GM12878 (cell line): ENCODE measurements around the gene GARIN5B. TPM values are rescaled to one million over a fixed set of nuclear protein-coding genes. Genes with fewer than 3 reads are reported as not detected.

Source experiments
- ATAC-seq: fragments of 200-7000 bp; cut with Tn5 transposase; 3 replicates; pipeline ENCODE4 v1.9.1; 2020; ENCODE audit warnings: mild to moderate bottlenecking, moderate library complexity
- BruUV-seq: library from RNA; stranded (reverse); fragments of 400-500 nt; replicated peaks from 2 replicates; lab custom pipeline; 2021; lab: Mats Ljungman, UMichigan
- CTCF ChIA-PET: fragments of 300-600 bp; sonication (Branson Sonifier 250); formaldehyde crosslinking; extraction: SDS; loops from one replicate; lab custom pipeline; 2021; ENCODE audit warnings: inconsistent platforms; lab: Yijun Ruan, JAX
- POLR2A ChIA-PET: fragments of 350-600 bp; formaldehyde crosslinking; extraction: SDS; loops from one replicate; lab custom pipeline; 2021; ENCODE audit warnings: inconsistent platforms; lab: Charles Lee
- RAD21 ChIA-PET: fragments of 300-600 bp; sonication (Branson Sonifier 250); formaldehyde crosslinking; loops from one replicate; lab custom pipeline; 2023; ENCODE audit warnings: antibody characterized with exemption; ENCODE audit not compliant: unreplicated experiment; lab: Charles Lee
- SMC1A ChIA-PET: fragments of 300-600 bp; sonication (Branson Sonifier 250); formaldehyde crosslinking; loops from one replicate; lab custom pipeline; 2023; ENCODE audit not compliant: unreplicated experiment, uncharacterized antibody; lab: Charles Lee
- DNase-seq: peaks from one replicate; pipeline ENCODE4 v3.0.0-alpha.2; 2011; ENCODE audit warnings: low read depth, low spot score
- FAIRE-seq: peaks from 3 replicates; lab custom pipeline; 2011; peaks lifted over from hg19 to GRCh38; lab: Jason Lieb, UNC
- H2AFZ ChIP-seq: 2 replicates; pipeline ENCODE4 v1.6.0; 2011; ENCODE audit warnings: low read depth, low read length, control low read depth; ENCODE audit not compliant: control insufficient read depth
- H3K27ac ChIP-seq: 2 replicates; pipeline ENCODE4 v1.5.1; 2011; ENCODE audit warnings: control low read depth; ENCODE audit not compliant: control insufficient read depth, insufficient read depth
- H3K27me3 ChIP-seq, 2 experiments: replicated peaks in 1 of 2; 2 replicates each; pipeline versions ENCODE4 v1.6.0 to v1.6.1; 2011; ENCODE audit warnings: low read length in 1 of 2; ENCODE audit not compliant: control insufficient read depth in 2 of 2, insufficient read depth in 2 of 2
- H3K36me3 ChIP-seq, 2 experiments: 2 replicates each; pipeline ENCODE4 v1.5.1; 2011; ENCODE audit warnings: low read length in 1 of 2; ENCODE audit not compliant: control insufficient read depth in 2 of 2, insufficient read depth in 2 of 2
- H3K4me1 ChIP-seq: 2 replicates; pipeline ENCODE4 v1.6.1; 2011; ENCODE audit warnings: mild to moderate bottlenecking, low read length, moderate library complexity, mixed read lengths; ENCODE audit not compliant: control insufficient read depth, insufficient read depth
- H3K4me2 ChIP-seq: 2 replicates; pipeline ENCODE4 v1.6.0; 2011; ENCODE audit warnings: control low read depth; ENCODE audit not compliant: control insufficient read depth, insufficient read depth
- H3K4me3 ChIP-seq: fragments of 200-600 bp; sonication (generic); 2 replicates; pipeline ENCODE4 v1.5.1; 2016
- H3K79me2 ChIP-seq: 2 replicates; pipeline ENCODE4 v1.6.0; 2011; ENCODE audit warnings: low read length; ENCODE audit not compliant: control insufficient read depth, insufficient read depth
- H3K9ac ChIP-seq: 2 replicates; pipeline ENCODE4 v1.8.0; 2011; ENCODE audit warnings: low read length, control low read depth, mixed read lengths; ENCODE audit not compliant: control insufficient read depth, insufficient read depth
- H3K9me3 ChIP-seq: replicated peaks from 3 replicates; pipeline ENCODE4 v1.5.1; 2011; ENCODE audit warnings: mild to moderate bottlenecking, low read length; ENCODE audit not compliant: control insufficient read depth, insufficient read depth
- H4K20me1 ChIP-seq: 2 replicates; pipeline ENCODE4 v1.6.0; 2011; ENCODE audit not compliant: control insufficient read depth, insufficient read depth
- CHD4 ChIP-seq: fragments of 200-600 bp; sonication (generic); IDR thresholded peaks from 2 replicates; pipeline ENCODE4 v1.6.1; 2016; ENCODE audit warnings: mild to moderate bottlenecking
- GABPA ChIP-seq: IDR thresholded peaks from 2 replicates; pipeline ENCODE4 v1.6.1; 2014; ENCODE audit warnings: antibody characterized with exemption, low read depth, mild to moderate bottlenecking, inconsistent platforms
- POLR2AphosphoS5 ChIP-seq: IDR thresholded peaks from 2 replicates; pipeline ENCODE4 v1.6.1; 2011; ENCODE audit warnings: mild to moderate bottlenecking, low read length, inconsistent platforms
- PRDM15 ChIP-seq: fragments of 450-650 bp; formaldehyde crosslinking; IDR thresholded peaks from 2 replicates; pipeline ENCODE4 v1.4.0; 2020; ENCODE audit warnings: mild to moderate bottlenecking, moderate library complexity
- SREBF1 ChIP-seq: IDR thresholded peaks from 2 replicates; pipeline ENCODE4 v1.6.1; 2012; ENCODE audit warnings: mild to moderate bottlenecking, low read length
- TCF7 ChIP-seq: IDR thresholded peaks from 2 replicates; pipeline ENCODE4 v1.6.1; 2014; ENCODE audit warnings: antibody characterized with exemption, borderline replicate concordance
- WGBS: methylation state at CpG from one replicate; pipeline ENCODE4 v1.1.6; 2016; ENCODE audit warnings: low lambda C conversion rate; ENCODE audit not compliant: insufficient replicate concordance, insufficient coverage; ENCODE audit errors: missing lambda C conversion rate; 5-methylcytosine and 5-hydroxymethylcytosine counted together
- in situ Hi-C: fragments of 300-500 bp; cut with MboI; formaldehyde crosslinking; loops from 9 replicates; pipeline ENCODE4 v1.14.3; 2018; ENCODE audit warnings: mixed read lengths
- intact Hi-C: fragments of 100-400 bp; cut with micrococcal nuclease; formaldehyde crosslinking; loops from one replicate; pipeline ENCODE4 v1.14.2; 2022; ENCODE audit not compliant: unreplicated experiment
- polyA plus RNA-seq, 11 experiments: library from polyadenylated mRNA; depleted of rRNA in 4 of 11; unstranded in 6 of 11; stranded (reverse) in 5 of 11; fragments of >200 nt; fragmentation: Nextera tagmentation in 4 of 11; fragmentation: Illumina TruSeq in 1 of 11; extraction: Ambion mirVana in 4 of 11; extraction: Trizol in 1 of 11; gene quantifications; 1 replicate in 1 of 11; 2 replicates in 10 of 11; pipeline versions ENCODE4 v1.2.1 to v1.2.3, GENCODE V29; 2011 to 2016; ENCODE audit warnings: inconsistent platforms in 2 of 11, missing spikeins in 2 of 11, low read depth in 1 of 11
- total RNA-seq, 4 experiments: library from RNA; depleted of rRNA in 3 of 4; stranded (reverse); fragments of >200 nt in 3 of 4; fragmentation: Illumina TruSeq in 1 of 4; extraction: Trizol in 1 of 4; gene quantifications; 2 replicates each; pipeline versions ENCODE4 v1.2.1 to v1.2.3, GENCODE V29; 2013 to 2021

The GARIN5B gene
- total and polyA plus RNA-seq, 10 of the 15 experiments (the other 5 are each of a cell fraction or from before 2014, with no cell fraction given): not detected

- TF ChIP-seq PRDM15 (no peak), CHD4 (no peak), POLR2AphosphoS5 (no peak)
Measured at GRCh38 chr19:55368106-55368505, 5.0 kb upstream of the GARIN5B start (continued).

DNA sequence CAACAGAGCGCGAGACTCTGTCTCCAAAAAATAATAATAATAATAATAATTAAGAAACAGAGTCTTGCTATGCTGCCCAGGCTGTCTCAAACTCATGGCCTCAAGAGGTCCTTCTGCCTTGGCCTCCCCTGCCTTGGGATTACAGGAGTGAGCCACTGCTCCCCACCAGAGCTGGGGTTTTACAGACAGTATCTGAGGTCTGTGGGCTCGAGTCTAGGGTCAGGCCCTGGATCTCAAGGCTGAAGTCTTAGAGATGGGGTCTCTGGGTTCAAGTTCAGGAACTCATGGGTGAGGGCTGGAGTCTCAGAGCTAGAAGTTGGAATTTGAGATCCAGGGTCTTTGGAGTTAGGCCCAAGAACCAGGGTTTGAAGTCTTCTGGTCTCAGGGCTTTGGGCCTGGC is 3.7 kb upstream of the GARIN5B start:
- WGBS: 61% methylated on average over 3 of the region's 3 CpGs
- ATAC-seq: no peak
- Histone ChIP-seq H3K4me3 (no peak overlapping the region), H3K9ac (no peak overlapping the region), H3K4me2 (no peak overlapping the region), H3K27ac (no peak overlapping the region), H2AFZ (no peak overlapping the region), H3K36me3 (no peaks in the 10 kb centered on the region), H3K79me2 (no peaks in the 10 kb centered on the region), H4K20me1 (no peaks in the 10 kb centered on the region), H3K9me3 (no peaks in the 10 kb centered on the region), H3K4me1 (no peaks in the 10 kb centered on the region), H3K27me3 (peaks cover 3 to 10% of the 10 kb centered on the region in 2 experiments)
- RAD21 ChIA-PET: no interaction called here
- no peak for DNase-seq
- SMC1A ChIA-PET: no interaction called here
- intact Hi-C loops: no loop called here
- no peak for FAIRE-seq
- in situ Hi-C loops: no loop called here
- BruUV-seq: no TSS peak
- TF ChIP-seq PRDM15 (no peak), SREBF1 (no peak), TCF7 (no peak), GABPA (no peak)
- POLR2A ChIA-PET: interaction anchor here (0.6 kb wide), 1 partner anchor 29 kb away, joined by 3 read pairs; no protein-coding TSS in a partner anchor
- CTCF ChIA-PET: interaction anchor here (1.3 kb wide), 1 partner anchor 137 kb away, joined by 3 read pairs; no protein-coding TSS in a partner anchor
